ENCODE results near the gene USP9X. TPM values are rescaled to one million over a fixed set of nuclear protein-coding genes. Genes with fewer than 3 reads are reported as not detected.
"Not testable (repeated sequence)": the region's sequence is repeated elsewhere in the genome, so short reads cannot be mapped to it uniquely, and the experiment has no call there.

Gene USP9X
- total and polyA plus RNA-seq, 5 donors: 13.3 to 72.6 (median 59.1) TPM

GRCh38 chrX:41086627-41086932 lies 1.3 kb downstream of the USP9X start:
- H3K27ac ChIP-seq (ENCODE audit: low read length): peak overlapping the region; percentile 89
- intact Hi-C loops (cut with DNase I): no loop called here
- WGBS: 0% methylated on average over 11 of the region's 11 CpGs
- no peaks in the 10 kb centered on the region for H3K9me3 ChIP-seq (ENCODE audit: control insufficient read depth, low read length)
- DNase-seq: no peak
- ATAC-seq: no peak
- H3K27me3 ChIP-seq (ENCODE audit: control insufficient read depth, insufficient read depth): no peaks in the 10 kb centered on the region
- peaks cover 2% of the 10 kb centered on the region for H3K4me1 ChIP-seq (ENCODE audit: control insufficient read depth, insufficient read depth, low read length)
- H3K4me3 ChIP-seq (ENCODE audit: low read length): peak overlapping the region; percentile 92

- DNase-seq: no peak
- H3K27me3 ChIP-seq (ENCODE audit: control insufficient read depth, insufficient read depth): no peaks in the 10 kb centered on the region
- no peak for ATAC-seq
- peak overlapping the region; percentile 92 for H3K4me3 ChIP-seq (ENCODE audit: low read length)
- no peaks in the 10 kb centered on the region for H3K9me3 ChIP-seq (ENCODE audit: control insufficient read depth, low read length)
- H3K4me1 ChIP-seq (ENCODE audit: control insufficient read depth, insufficient read depth, low read length): peaks cover 2% of the 10 kb centered on the region
- WGBS: 9% methylated on average over 6 of the region's 6 CpGs
- intact Hi-C loops (cut with DNase I): no loop called here
- H3K27ac ChIP-seq (ENCODE audit: low read length): no peak overlapping the region
Observed at GRCh38 chrX:41087201-41087600, 2.0 kb downstream of the USP9X start.

GRCh38 chrX:41090568-41091238 lies 5.5 kb downstream of the USP9X start:
- DNase-seq: no peak
- Histone ChIP-seq H3K27ac (ENCODE audit: low read length) (no peak overlapping the region), H3K27me3 (ENCODE audit: control insufficient read depth, insufficient read depth) (no peaks in the 10 kb centered on the region), H3K4me3 (ENCODE audit: low read length) (no peak overlapping the region), H3K4me1 (ENCODE audit: control insufficient read depth, insufficient read depth, low read length) (peaks cover 8% of the 10 kb centered on the region), H3K9me3 (ENCODE audit: control insufficient read depth, low read length) (no peaks in the 10 kb centered on the region)
- no peak for ATAC-seq
- 24% methylated on average over 5 of the region's 5 CpGs for whole genome bisulfite sequencing
- intact Hi-C loops (cut with DNase I): no loop called here

GRCh38 chrX:41092776-41093175 lies 7.5 kb downstream of the USP9X start:
- Histone ChIP-seq H3K27ac (ENCODE audit: low read length) (no peak overlapping the region), H3K27me3 (ENCODE audit: control insufficient read depth, insufficient read depth) (no peaks in the 10 kb centered on the region), H3K4me1 (ENCODE audit: control insufficient read depth, insufficient read depth, low read length) (peaks cover 13% of the 10 kb centered on the region), H3K9me3 (ENCODE audit: control insufficient read depth, low read length) (no peaks in the 10 kb centered on the region), H3K4me3 (ENCODE audit: low read length) (no peak overlapping the region)
- ATAC-seq (no peak), DNase-seq (no peak)
- 80% methylated on average over 6 of the region's 6 CpGs for WGBS
- intact Hi-C loops (cut with DNase I): no loop called here

- 43% methylated on average over 1 of the region's 1 CpG for WGBS
- Histone ChIP-seq H3K27ac (ENCODE audit: low read length) (no peak overlapping the region), H3K27me3 (ENCODE audit: control insufficient read depth, insufficient read depth) (no peaks in the 10 kb centered on the region), H3K4me1 (ENCODE audit: control insufficient read depth, insufficient read depth, low read length) (peaks cover 11% of the 10 kb centered on the region), H3K9me3 (ENCODE audit: control insufficient read depth, low read length) (no peaks in the 10 kb centered on the region), H3K4me3 (ENCODE audit: low read length) (no peak overlapping the region)
- intact Hi-C loops (cut with DNase I): no loop called here
- DNase-seq: no peak
- ATAC-seq: no peak
Observed at GRCh38 chrX:41095174-41095573, 9.9 kb downstream of the USP9X start.

- DNase-seq: no peak
- H3K4me1 ChIP-seq (ENCODE audit: control insufficient read depth, insufficient read depth, low read length): peaks cover 11% of the 10 kb centered on the region
- H3K9me3 ChIP-seq (ENCODE audit: control insufficient read depth, low read length): no peaks in the 10 kb centered on the region
- no peak overlapping the region for H3K4me3 ChIP-seq (ENCODE audit: low read length)
- 42% methylated on average over 2 of the region's 2 CpGs for WGBS
- intact Hi-C loops (cut with DNase I): no loop called here
- no peak for ATAC-seq
- H3K27me3 ChIP-seq (ENCODE audit: control insufficient read depth, insufficient read depth): no peaks in the 10 kb centered on the region
- H3K27ac ChIP-seq (ENCODE audit: low read length): peak overlapping the region; percentile 37
Observed at GRCh38 chrX:41095908-41096307, 10.7 kb downstream of the USP9X start.

- 53% methylated on average over 7 of the region's 7 CpGs for WGBS
- Histone ChIP-seq H3K4me1 (ENCODE audit: control insufficient read depth, insufficient read depth, low read length) (peaks cover 11% of the 10 kb centered on the region), H3K27me3 (ENCODE audit: control insufficient read depth, insufficient read depth) (no peaks in the 10 kb centered on the region), H3K27ac (ENCODE audit: low read length) (no peak overlapping the region), H3K4me3 (ENCODE audit: low read length) (no peak overlapping the region), H3K9me3 (ENCODE audit: control insufficient read depth, low read length) (no peaks in the 10 kb centered on the region)
- intact Hi-C loops (cut with DNase I): no loop called here
- no peak for ATAC-seq
- no peak for DNase-seq
Observed at GRCh38 chrX:41096339-41096955, 11.2 kb downstream of the USP9X start.

GRCh38 chrX:41097326-41097725 lies 12.1 kb downstream of the USP9X start:
- Histone ChIP-seq H3K4me1 (ENCODE audit: control insufficient read depth, insufficient read depth, low read length) (peaks cover 11% of the 10 kb centered on the region), H3K4me3 (ENCODE audit: low read length) (no peak overlapping the region), H3K27me3 (ENCODE audit: control insufficient read depth, insufficient read depth) (no peaks in the 10 kb centered on the region), H3K9me3 (ENCODE audit: control insufficient read depth, low read length) (no peaks in the 10 kb centered on the region), H3K27ac (ENCODE audit: low read length) (no peak overlapping the region)
- intact Hi-C loops (cut with DNase I): no loop called here
- ATAC-seq (no peak), DNase-seq (no peak)

GRCh38 chrX:41100200-41100599 lies 15.0 kb downstream of the USP9X start:
- intact Hi-C loops (cut with DNase I): no loop called here
- H3K27me3 ChIP-seq (ENCODE audit: control insufficient read depth, insufficient read depth): no peaks in the 10 kb centered on the region
- H3K4me1 ChIP-seq (ENCODE audit: control insufficient read depth, insufficient read depth, low read length): peaks cover 9% of the 10 kb centered on the region

GRCh38 chrX:41100819-41101218 lies 15.6 kb downstream of the USP9X start:
- Histone ChIP-seq H3K27me3 (ENCODE audit: control insufficient read depth, insufficient read depth) (no peaks in the 10 kb centered on the region), H3K9me3 (ENCODE audit: control insufficient read depth, low read length) (no peaks in the 10 kb centered on the region), H3K4me1 (ENCODE audit: control insufficient read depth, insufficient read depth, low read length) (peaks cover 7% of the 10 kb centered on the region), H3K4me3 (ENCODE audit: low read length) (no peak overlapping the region), H3K27ac (ENCODE audit: low read length) (no peak overlapping the region)
- no peak for DNase-seq
- no peak for ATAC-seq
- intact Hi-C loops (cut with DNase I): no loop called here
- 91% methylated on average over 4 of the region's 4 CpGs for WGBS

More at GRCh38 chrX:41100200-41100599, 15.0 kb downstream of the USP9X start:
- ATAC-seq (no peak), DNase-seq (no peak)
- Histone ChIP-seq H3K27ac (ENCODE audit: low read length) (no peak overlapping the region), H3K9me3 (ENCODE audit: control insufficient read depth, low read length) (no peaks in the 10 kb centered on the region), H3K4me3 (ENCODE audit: low read length) (no peak overlapping the region)
- WGBS: 73% methylated on average over 3 of the region's 3 CpGs

GRCh38 chrX:41105005-41105404 lies 19.8 kb downstream of the USP9X start:
- DNase-seq (no peak), ATAC-seq (no peak)
- no peaks in the 10 kb centered on the region for H3K27me3 ChIP-seq (ENCODE audit: control insufficient read depth, insufficient read depth)
- H3K4me1 ChIP-seq (ENCODE audit: control insufficient read depth, insufficient read depth, low read length): peaks cover 9% of the 10 kb centered on the region
- H3K9me3 ChIP-seq (ENCODE audit: control insufficient read depth, low read length): no peaks in the 10 kb centered on the region
- 88% methylated on average over 2 of the region's 2 CpGs for WGBS
- H3K4me3 ChIP-seq (ENCODE audit: low read length): no peak overlapping the region
- no peak overlapping the region for H3K27ac ChIP-seq (ENCODE audit: low read length)
- intact Hi-C loops (cut with DNase I): no loop called here

- H3K9me3 ChIP-seq (ENCODE audit: control insufficient read depth, low read length); ATAC-seq; DNase-seq; H3K27ac ChIP-seq (ENCODE audit: low read length); H3K4me1 ChIP-seq (ENCODE audit: control insufficient read depth, insufficient read depth, low read length); intact Hi-C loops (cut with DNase I); H3K27me3 ChIP-seq (ENCODE audit: control insufficient read depth, insufficient read depth); H3K4me3 ChIP-seq (ENCODE audit: low read length): not testable (repeated sequence)
- 79% methylated on average over 3 of the region's 3 CpGs for WGBS
Observed at GRCh38 chrX:41106257-41106656, 21.0 kb downstream of the USP9X start.

Measured in right cardiac atrium (tissue), 5 donors.